Inferior parietal cortex (tissue), 1 donor: ENCODE results near the gene RCL1.
A peak's percentile ranks its signal among the peaks of the same experiment; 100 is the strongest.

ENCODE experiments used
- DNase-seq: peaks from one replicate; pipeline ENCODE4 v3.0.0-alpha.2; 2016; ENCODE audit errors: extremely low spot score

The RCL1 gene

DNA sequence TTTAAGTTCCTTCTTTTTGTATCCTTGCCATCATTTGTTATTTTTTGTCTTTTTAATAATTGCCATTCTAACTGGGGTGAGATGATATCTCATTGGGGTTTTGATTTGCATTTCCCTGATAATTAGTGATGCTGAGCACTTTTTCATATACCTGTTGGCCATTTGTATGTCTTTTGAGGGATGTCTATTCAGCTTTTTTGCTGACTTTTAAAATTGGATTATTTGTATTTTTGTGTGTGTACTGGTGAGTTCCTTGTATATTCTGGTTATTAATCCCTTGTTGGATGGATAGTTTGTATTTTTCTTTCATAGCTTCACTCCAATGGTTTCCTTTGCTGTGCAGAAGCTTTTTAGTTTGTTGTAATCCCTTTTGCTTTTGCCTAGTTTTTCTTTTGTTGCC, 19.1 kb downstream of the RCL1 start:
- no peak for DNase-seq

DNA sequence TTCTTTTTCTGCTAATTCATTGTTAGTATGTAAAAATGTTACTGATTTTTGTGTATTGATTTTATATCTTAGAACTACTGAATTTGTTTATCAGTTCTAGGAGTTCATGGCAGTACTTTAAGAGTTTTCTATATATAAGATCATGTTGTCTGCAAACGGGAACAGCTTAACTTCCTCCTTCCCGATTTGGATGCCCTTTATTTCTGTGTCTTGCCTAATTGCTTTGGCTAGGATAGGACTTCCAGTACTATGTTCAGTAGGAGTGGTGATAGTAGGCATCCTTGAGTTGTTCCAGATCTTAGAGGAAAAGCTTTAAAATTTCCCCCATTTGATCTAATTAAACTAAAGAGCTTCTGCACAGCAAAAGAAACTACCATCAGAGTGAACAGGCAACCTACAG, 20.1 kb downstream of the RCL1 start:
- no peak for DNase-seq

DNA sequence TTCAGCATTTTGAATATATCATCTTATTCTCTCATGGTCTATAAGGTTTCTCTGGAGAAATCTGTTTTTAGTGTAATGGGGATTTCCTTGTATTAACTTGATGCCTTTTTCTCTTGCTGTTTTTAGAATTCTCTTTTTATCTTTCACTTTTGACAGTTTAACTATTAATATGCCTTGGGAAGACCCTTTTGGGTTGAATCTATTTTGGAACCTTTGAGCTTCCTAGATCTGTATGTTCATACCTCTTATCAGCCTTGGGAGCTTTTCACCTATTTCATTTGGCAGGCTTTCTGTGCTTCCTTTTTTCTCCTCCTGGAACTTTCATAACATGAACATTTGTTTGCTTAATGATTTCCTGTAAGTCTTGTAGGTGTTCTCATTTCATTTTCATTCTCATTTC, 22.2 kb downstream of the RCL1 start:
- no peak for DNase-seq

DNA sequence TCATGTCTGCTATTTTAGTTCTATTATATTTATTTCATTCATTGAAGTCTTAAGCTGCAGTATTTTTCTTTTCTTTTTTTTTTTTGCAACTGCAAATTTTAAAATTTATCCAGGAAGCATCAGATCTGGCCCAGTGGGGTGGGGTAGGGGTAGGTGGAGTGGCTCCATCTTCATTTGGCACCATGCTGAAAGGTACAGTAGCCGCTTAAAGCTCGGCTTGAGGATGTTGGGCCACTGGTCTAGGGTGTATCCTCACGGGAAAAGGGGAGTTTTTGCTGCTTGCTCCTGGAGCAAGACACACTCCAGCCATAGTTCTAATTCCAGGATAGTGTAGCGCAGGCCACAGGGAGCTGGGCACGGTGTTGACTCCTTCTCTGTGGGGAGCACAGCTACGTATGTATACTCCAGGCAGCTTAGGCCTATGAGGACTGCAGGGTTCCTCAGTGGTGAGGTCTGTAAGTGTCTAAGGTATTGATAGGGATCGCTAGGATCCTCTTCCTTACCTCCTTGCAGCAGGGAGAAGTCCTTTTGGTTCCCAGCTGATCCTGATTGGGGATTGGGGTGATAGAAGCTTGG, 22.7 kb downstream of the RCL1 start:
- DNase-seq: no peak

- DNase-seq: no peak
These were observed 27.4 kb downstream of the RCL1 start for GRCh38 chr9:4820168-4820567.

DNA sequence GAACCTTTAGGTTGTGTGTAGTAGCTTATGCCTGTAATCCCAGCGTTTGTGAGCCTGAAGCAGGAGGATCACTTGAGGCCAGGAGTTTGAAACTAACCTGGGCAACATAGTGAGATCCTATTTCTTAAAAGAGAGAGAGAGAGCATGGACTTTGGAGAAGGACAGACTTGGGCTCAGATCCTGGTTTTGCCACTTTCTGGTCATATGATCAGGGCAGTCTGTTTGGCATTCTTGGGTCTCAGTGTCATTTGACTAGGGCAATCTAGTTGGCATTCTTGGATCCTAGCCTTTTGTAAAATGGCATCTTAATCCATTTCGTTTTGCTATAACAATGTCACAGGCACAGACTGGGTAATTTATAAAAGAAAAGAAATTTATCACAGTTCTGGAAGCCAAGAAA, 28.4 kb downstream of the RCL1 start:
- DNase-seq: no peak

DNA sequence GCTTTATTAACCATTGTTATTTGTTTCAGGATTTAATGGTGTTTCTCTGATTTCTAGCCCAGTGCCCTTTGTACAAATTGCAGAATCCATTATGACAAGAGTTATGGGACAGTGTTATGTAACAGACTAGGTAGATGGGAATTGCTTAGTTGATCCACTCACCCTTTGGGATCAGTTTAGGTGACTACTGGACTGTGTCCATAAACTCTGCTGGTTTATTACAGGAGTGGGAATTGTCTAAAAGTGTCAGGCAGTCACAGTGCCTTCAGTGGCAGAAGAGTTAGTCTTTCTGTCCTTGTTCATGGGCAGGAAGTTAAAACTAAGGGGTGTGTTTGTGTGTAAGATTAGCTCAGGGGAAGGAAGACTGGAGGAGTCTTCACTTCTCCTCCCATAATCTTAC, 29.3 kb downstream of the RCL1 start:
- no peak for DNase-seq

- no peak for DNase-seq
These were observed 33.8 kb downstream of the RCL1 start for GRCh38 chr9:4826417-4827166.

GRCh38 chr9:4827224-4827623, 34.5 kb downstream of the RCL1 start:
- no peak for DNase-seq

DNA sequence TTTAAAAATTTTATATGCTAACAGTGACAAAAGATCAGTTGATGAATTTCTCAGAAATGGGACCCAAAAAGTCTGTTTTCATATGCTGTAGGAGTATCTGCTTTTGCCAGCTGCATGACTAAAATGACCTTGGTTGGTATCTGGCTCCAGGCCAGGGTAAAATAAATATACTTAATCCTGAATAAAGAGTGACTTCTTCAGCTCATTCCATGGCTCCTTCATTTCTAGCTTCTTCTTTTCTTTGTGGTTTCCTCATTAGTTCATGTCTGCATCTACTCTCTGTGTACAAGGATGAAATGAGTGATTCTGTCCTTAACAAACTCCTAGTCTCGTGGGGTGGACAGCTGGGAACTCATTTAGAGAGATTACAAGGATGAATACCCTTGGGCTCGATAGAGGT, 36.0 kb downstream of the RCL1 start:
- no peak for DNase-seq

GRCh38 chr9:4829969-4830368, 37.2 kb downstream of the RCL1 start:
- no peak for DNase-seq

DNA sequence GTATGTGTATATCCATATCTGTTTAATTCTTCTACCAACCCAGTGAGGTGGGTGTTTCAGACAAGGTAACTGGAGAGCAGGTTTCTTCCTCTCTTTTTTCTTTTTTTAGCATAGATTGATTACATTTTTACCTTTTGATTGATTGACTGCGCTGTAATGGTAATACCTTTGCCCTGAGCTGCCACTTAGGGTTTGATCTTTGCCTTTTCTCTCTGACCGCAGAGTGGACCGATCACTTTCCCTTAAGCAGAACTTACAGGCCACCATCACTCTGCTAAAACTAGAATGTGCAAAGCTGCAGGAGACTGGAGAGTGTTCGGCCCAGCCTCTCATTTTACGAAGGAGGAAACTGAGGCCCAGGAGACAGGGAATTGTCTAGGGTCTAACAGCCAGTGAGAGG, 38.0 kb downstream of the RCL1 start:
- no peak for DNase-seq

DNA sequence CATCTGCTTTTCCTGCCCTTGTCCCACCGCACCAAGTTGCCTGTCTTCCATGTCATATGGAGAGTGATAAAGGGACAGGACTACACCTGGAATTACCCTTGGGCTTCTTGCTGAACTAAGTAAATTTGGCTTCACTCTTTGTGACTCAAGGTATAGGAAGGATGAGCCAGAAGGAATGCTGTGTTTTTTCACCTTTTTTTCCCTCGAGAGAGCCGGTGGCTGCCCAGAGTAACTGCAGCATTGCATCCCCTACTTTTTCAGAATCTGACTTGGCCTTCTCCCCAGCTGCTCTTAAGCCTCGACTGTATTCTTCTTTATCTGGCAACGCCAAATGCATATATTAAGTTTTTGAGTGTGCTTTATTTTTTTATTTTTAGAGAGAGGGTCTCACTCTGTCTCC, 38.4 kb downstream of the RCL1 start:
- DNase-seq: no peak

DNA sequence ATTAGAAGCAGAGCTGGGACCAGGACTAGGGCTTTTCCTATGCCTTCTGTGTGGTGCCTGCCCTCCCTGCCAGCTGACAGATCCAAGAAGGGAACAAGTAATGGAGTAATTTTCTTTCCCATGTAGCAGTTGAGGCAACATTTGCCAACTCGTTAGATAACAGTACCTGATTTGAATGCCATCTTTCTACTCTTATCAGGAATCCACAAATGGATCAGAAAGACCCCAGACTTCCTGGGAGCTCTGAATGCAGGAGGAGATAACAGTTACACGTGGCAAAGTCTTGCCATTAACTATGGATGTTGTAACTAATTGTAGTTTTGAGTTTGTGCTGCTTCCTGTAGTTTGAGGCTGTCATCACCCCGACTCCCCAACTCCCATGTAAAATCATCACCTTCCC, 39.2 kb downstream of the RCL1 start:
- no peak for DNase-seq

DNA sequence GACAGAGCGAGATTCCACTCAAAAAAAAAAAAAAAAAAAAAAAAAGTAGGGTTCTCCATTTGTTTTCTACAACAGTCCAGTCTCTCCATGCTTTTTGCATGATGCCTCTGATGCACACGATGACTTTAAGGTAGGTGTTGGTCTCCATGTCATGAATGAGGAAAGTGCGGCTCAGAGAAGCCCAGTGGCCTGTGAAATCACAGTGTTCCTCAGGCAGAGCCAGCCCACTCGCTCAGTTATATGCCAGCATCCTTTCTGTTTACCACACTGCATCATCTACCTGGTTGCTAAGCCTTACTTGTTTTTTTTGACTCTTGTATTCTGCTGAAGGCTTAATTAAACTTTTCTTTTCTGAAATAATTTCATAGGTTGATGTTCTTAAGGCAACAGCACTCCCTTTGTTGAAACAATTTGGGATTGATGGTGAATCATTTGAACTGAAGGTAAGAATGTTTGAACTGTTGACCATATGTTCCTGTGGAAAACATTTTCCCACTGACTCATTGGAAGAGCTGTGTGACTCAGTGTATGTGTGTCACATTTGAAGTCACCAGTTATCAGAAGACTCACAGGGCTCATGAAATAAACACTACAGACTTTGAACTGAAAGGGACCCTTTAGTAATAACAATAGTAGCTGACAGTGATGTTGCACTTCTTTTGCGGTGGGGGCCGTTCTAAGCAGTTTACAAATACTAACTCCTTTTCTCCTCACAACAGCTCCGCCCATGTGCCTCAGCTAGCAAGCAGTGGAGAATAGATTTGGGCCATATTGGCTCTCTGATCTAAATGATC, 40.2 kb downstream of the RCL1 start:
- no peak for DNase-seq

GRCh38 chr9:4833781-4834560, 41.2 kb downstream of the RCL1 start:
- no peak for DNase-seq

DNA sequence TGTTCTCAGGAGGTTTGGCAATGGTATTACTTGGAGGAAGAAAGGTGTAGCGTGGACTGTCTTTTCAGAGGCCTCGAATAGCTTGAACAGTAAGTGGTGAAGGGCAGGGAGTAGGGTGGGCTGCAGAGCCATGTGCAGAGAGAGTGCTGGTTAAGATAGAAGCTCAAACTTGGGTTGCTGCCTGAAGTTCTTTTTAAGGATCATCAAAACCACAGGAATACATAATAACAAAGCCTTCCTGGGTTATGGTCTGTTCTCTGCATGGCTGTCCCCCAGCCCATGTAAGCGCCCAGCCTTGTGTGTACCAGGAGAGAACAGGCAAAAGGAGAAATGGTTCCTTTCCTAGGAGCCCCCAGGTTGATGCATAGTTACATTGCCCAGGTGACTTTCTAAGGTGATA, 43.9 kb downstream of the RCL1 start:
- no peak for DNase-seq

GRCh38 chr9:4837261-4838188, 44.8 kb downstream of the RCL1 start:
- no peak for DNase-seq

DNA sequence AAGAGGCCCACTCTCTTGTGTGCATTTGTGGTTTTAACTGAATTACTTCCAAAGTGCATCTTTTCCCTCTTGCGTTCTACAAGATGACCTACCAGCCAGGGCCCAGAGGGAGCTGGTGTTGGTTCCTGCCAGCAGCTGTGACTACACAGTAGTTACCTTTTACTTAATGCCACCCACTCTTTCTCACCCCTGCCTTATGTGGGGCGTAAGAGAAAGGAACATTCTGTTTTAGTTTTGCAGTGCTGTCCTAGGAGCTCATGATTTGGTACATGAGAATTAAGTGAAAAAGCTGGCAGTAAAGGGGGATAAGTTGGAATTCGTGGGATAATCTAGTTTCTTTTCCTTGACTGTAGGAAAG, 45.4 kb downstream of the RCL1 start:
- DNase-seq: peak; percentile 48

GRCh38 chr9:4839470-4839912, 46.7 kb downstream of the RCL1 start:
- no peak for DNase-seq

- no peak for DNase-seq
These were observed 47.3 kb downstream of the RCL1 start for GRCh38 chr9:4840018-4840417.
